ENCODE data around the gene ABCA8. TPM values are rescaled to one million over a fixed set of nuclear protein-coding genes. Genes with fewer than 3 reads are reported as not detected.

Gene ABCA8
- total RNA-seq, 1 donor from 2014 or later, result not detected

- Histone ChIP-seq H4K20me1 (ENCODE audit: insufficient read depth, low read length) (no peaks in the 10 kb centered on the region), H3K79me2 (ENCODE audit: insufficient read depth, low read length) (no peaks in the 10 kb centered on the region), H3K27ac (ENCODE audit: low read depth, low read length) (no peak overlapping the region), H3K4me3 (ENCODE audit: insufficient read depth, low read depth, low read length) (no peak overlapping the region), H3K27me3 (ENCODE audit: insufficient read depth, low read length) (no peaks in the 10 kb centered on the region), H3K4me1 (ENCODE audit: insufficient read depth, low read length) (no peaks in the 10 kb centered on the region), H3K9me3 (ENCODE audit: insufficient read depth, low read depth, low read length) (no peaks in the 10 kb centered on the region), H3K9ac (ENCODE audit: low read length) (no peak overlapping the region), H3K4me2 (ENCODE audit: low read length) (no peak overlapping the region), H2AFZ (ENCODE audit: low read depth, low read length) (no peak overlapping the region), H3K36me3 (ENCODE audit: insufficient read depth, low read length) (no peaks in the 10 kb centered on the region)
- TF ChIP-seq CTCF (IDR thresholded peaks at IDR 0.05; ENCODE audit: insufficient read depth, low read depth, low read length) (no peak), EZH2 (IDR thresholded peaks at IDR 0.05; ENCODE audit: insufficient read depth, low read length) (no peak)
- Mint-ChIP-seq H3K4me3 (ENCODE audit: unreplicated experiment) (no peak overlapping the region), H3K9me3 (ENCODE audit: unreplicated experiment) (peaks cover 4% of the 10 kb centered on the region), H3K27me3 (ENCODE audit: low read depth, unreplicated experiment) (no peaks in the 10 kb centered on the region), H3K4me1 (ENCODE audit: low read depth, unreplicated experiment) (no peaks in the 10 kb centered on the region), H3K27ac (ENCODE audit: unreplicated experiment) (no peak overlapping the region), H3K36me3 (ENCODE audit: low read depth, unreplicated experiment) (no peaks in the 10 kb centered on the region)
- no peak for DNase-seq (ENCODE audit: low read depth)
- FAIRE-seq, result no peak
These were observed 93.6 kb downstream of the ABCA8 start for GRCh38 chr17:68861602-68862001.

- Histone ChIP-seq H3K27me3 (ENCODE audit: insufficient read depth, low read length) (no peaks in the 10 kb centered on the region), H3K4me1 (ENCODE audit: insufficient read depth, low read length) (no peaks in the 10 kb centered on the region), H3K9ac (ENCODE audit: low read length) (no peak overlapping the region), H4K20me1 (ENCODE audit: insufficient read depth, low read length) (no peaks in the 10 kb centered on the region), H3K36me3 (ENCODE audit: insufficient read depth, low read length) (no peaks in the 10 kb centered on the region), H3K4me3 (ENCODE audit: insufficient read depth, low read depth, low read length) (no peak overlapping the region), H3K27ac (ENCODE audit: low read depth, low read length) (no peak overlapping the region), H3K9me3 (ENCODE audit: insufficient read depth, low read depth, low read length) (no peaks in the 10 kb centered on the region), H3K79me2 (ENCODE audit: insufficient read depth, low read length) (no peaks in the 10 kb centered on the region), H3K4me2 (ENCODE audit: low read length) (no peak overlapping the region), H2AFZ (ENCODE audit: low read depth, low read length) (no peak overlapping the region)
- TF ChIP-seq EZH2 (IDR thresholded peaks at IDR 0.05; ENCODE audit: insufficient read depth, low read length) (no peak), CTCF (IDR thresholded peaks at IDR 0.05; ENCODE audit: insufficient read depth, low read depth, low read length) (no peak)
- Mint-ChIP-seq H3K4me3 (ENCODE audit: unreplicated experiment) (no peak overlapping the region), H3K27ac (ENCODE audit: unreplicated experiment) (no peak overlapping the region), H3K36me3 (ENCODE audit: low read depth, unreplicated experiment) (no peaks in the 10 kb centered on the region), H3K27me3 (ENCODE audit: low read depth, unreplicated experiment) (no peaks in the 10 kb centered on the region), H3K9me3 (ENCODE audit: unreplicated experiment) (peaks cover 4% of the 10 kb centered on the region), H3K4me1 (ENCODE audit: low read depth, unreplicated experiment) (no peaks in the 10 kb centered on the region)
- FAIRE-seq (no peak), DNase-seq (ENCODE audit: low read depth) (no peak)
These were observed 94.3 kb downstream of the ABCA8 start for GRCh38 chr17:68860941-68861340.

- H3K4me3 Mint-ChIP-seq (ENCODE audit: unreplicated experiment), result no peak overlapping the region
- no peaks in the 10 kb centered on the region for H3K27me3 ChIP-seq (ENCODE audit: insufficient read depth, low read length)
- no peaks in the 10 kb centered on the region for H3K4me1 Mint-ChIP-seq (ENCODE audit: low read depth, unreplicated experiment)
- DNase-seq (ENCODE audit: low read depth) (no peak), FAIRE-seq (no peak)
- no peaks in the 10 kb centered on the region for H4K20me1 ChIP-seq (ENCODE audit: insufficient read depth, low read length)
- no peaks in the 10 kb centered on the region for H3K36me3 ChIP-seq (ENCODE audit: insufficient read depth, low read length)
- H3K9me3 Mint-ChIP-seq (ENCODE audit: unreplicated experiment), result peaks cover 8% of the 10 kb centered on the region
- no peak overlapping the region for H2AFZ ChIP-seq (ENCODE audit: low read depth, low read length)
- H3K36me3 Mint-ChIP-seq (ENCODE audit: low read depth, unreplicated experiment), result no peaks in the 10 kb centered on the region
- TF ChIP-seq CTCF (IDR thresholded peaks at IDR 0.05; ENCODE audit: insufficient read depth, low read depth, low read length) (no peak), EZH2 (IDR thresholded peaks at IDR 0.05; ENCODE audit: insufficient read depth, low read length) (no peak)
- H3K4me2 ChIP-seq (ENCODE audit: low read length), result no peak overlapping the region
- H3K4me3 ChIP-seq (ENCODE audit: insufficient read depth, low read depth, low read length), result no peak overlapping the region
- no peaks in the 10 kb centered on the region for H3K79me2 ChIP-seq (ENCODE audit: insufficient read depth, low read length)
- no peaks in the 10 kb centered on the region for H3K4me1 ChIP-seq (ENCODE audit: insufficient read depth, low read length)
- H3K27ac ChIP-seq (ENCODE audit: low read depth, low read length), result no peak overlapping the region
- H3K9me3 ChIP-seq (ENCODE audit: insufficient read depth, low read depth, low read length), result no peaks in the 10 kb centered on the region
- H3K27ac Mint-ChIP-seq (ENCODE audit: unreplicated experiment), result no peak overlapping the region
- H3K27me3 Mint-ChIP-seq (ENCODE audit: low read depth, unreplicated experiment), result no peaks in the 10 kb centered on the region
- H3K9ac ChIP-seq (ENCODE audit: low read length), result no peak overlapping the region
These were observed 100.7 kb downstream of the ABCA8 start for GRCh38 chr17:68854452-68854851.
